GM18505 (cell line): ENCODE results near the gene ABRAXAS1.
"Not testable (repeated sequence)": the region's sequence is repeated elsewhere in the genome, so short reads cannot be mapped to it uniquely, and the experiment has no call there.

Source experiments
- ATAC-seq: cut with Tn5 transposase; IDR thresholded peaks from one replicate; pipeline ENCODE4 v1.9.1; 2021; ENCODE audit not compliant: unreplicated experiment
- POLR2A ChIP-seq: IDR thresholded peaks from 4 replicates; pipeline ENCODE4 v1.6.1; 2011; ENCODE audit warnings: borderline replicate concordance; ENCODE audit not compliant: insufficient read depth, insufficient read length; ENCODE audit errors: extremely low read depth

Gene ABRAXAS1

GRCh38 chr4:83484500-83485461, at the start of gene ABRAXAS1:
TSS of gene ABRAXAS1 (minus strand) at chr4:83485100. CDS start at chr4:83485072, 28 bp downstream.
- ATAC-seq = peak; percentile 97
- peak; percentile 95 for TF ChIP-seq POLR2A

GRCh38 chr4:83527671-83528070, 42.8 kb upstream of the ABRAXAS1 start:
- TF ChIP-seq POLR2A = no peak
- no peak for ATAC-seq

GRCh38 chr4:83522239-83522638, 37.3 kb upstream of the ABRAXAS1 start:
- ATAC-seq = no peak
- no peak for TF ChIP-seq POLR2A

- TF ChIP-seq POLR2A = no peak
- no peak for ATAC-seq
Observed at GRCh38 chr4:83516042-83516772, 31.3 kb upstream of the ABRAXAS1 start.

- no peak for TF ChIP-seq POLR2A
- no peak for ATAC-seq
Observed at GRCh38 chr4:83510442-83510841, 25.5 kb upstream of the ABRAXAS1 start.

GRCh38 chr4:83509156-83509585, 24.3 kb upstream of the ABRAXAS1 start:
- not testable (repeated sequence) for ATAC-seq

- ATAC-seq = no peak
- no peak for TF ChIP-seq POLR2A
Observed at GRCh38 chr4:83504996-83505395, 20.1 kb upstream of the ABRAXAS1 start.

- no peak for ATAC-seq
- no peak for TF ChIP-seq POLR2A
Observed at GRCh38 chr4:83504503-83504902, 19.6 kb upstream of the ABRAXAS1 start.

GRCh38 chr4:83503974-83504373, 19.1 kb upstream of the ABRAXAS1 start:
- ATAC-seq = no peak

GRCh38 chr4:83501671-83502070, 16.8 kb upstream of the ABRAXAS1 start:
- ATAC-seq = not testable (repeated sequence)

More at GRCh38 chr4:83503974-83504373, 19.1 kb upstream of the ABRAXAS1 start:
- TF ChIP-seq POLR2A = no peak

- no peak for TF ChIP-seq POLR2A
- no peak for ATAC-seq
Observed at GRCh38 chr4:83498187-83498586, 13.3 kb upstream of the ABRAXAS1 start.

- ATAC-seq = not testable (repeated sequence)
Observed at GRCh38 chr4:83496085-83496917, 11.4 kb upstream of the ABRAXAS1 start.

GRCh38 chr4:83490876-83491450, 6.1 kb upstream of the ABRAXAS1 start:
- TF ChIP-seq POLR2A = no peak
- ATAC-seq = peak; percentile 74

- no peak for TF ChIP-seq POLR2A
- no peak for ATAC-seq
Observed at GRCh38 chr4:83489711-83490326, 4.9 kb upstream of the ABRAXAS1 start.
